ENCODE data around the gene TENM4.

TENM4 gene

DNA sequence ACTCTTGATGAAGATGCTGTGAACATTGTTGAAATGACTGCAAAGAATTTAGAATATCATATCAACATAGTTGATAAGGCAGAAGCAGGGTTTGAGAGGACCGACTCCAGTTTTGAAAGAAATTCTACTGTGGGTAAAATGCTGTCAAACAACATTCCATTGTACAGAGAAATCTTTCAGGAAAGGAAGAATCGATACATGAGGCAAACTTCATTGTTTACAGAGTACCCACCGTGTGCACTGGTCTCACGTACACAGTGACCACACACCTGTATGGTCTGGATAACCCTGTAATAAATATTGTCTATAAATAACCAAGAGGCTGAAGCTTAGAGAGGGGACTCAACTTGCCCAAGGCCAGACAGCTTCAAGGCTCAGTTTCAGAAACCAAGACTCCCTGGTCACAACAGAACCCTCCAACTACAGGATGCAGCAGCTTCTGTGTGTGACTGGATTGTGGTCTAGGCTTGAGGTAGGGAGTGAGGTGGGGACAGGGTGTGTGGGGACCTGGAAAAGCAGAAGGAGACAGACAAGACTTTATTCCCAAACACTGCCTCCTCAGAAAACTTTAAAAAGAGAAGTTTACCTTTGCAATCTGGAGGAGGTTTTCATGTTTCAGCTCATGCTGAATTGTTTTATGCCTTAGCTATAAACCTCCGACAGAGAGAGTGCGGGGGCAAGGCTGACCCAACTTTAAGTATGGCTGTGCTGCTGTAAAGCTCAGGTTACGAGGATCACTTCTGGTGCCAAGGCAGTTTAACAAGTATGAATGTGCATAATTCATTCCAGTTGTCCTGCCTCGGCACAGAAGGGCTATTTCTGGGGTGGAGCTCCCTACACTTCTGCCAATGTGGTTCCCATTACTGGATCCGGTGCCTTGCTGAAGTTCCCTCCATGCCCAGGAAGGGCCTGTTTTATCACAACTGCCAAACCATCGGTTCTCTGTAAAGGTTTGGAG, 493.6 kb downstream of the TENM4 start:
- no peak overlapping the region for H3K27ac ChIP-seq (ENCODE audit: low read depth, low read length)
- H3K79me2 ChIP-seq (ENCODE audit: control insufficient read depth, low read length) = no peaks in the 10 kb centered on the region
- H3K9me2 ChIP-seq (replicated peaks; ENCODE audit: control insufficient read depth, low read length) = no peaks in the 10 kb centered on the region
- no peaks in the 10 kb centered on the region for H4K20me1 ChIP-seq (ENCODE audit: control insufficient read depth, insufficient read depth, low read depth, low read length)
- no peak overlapping the region for H3K4me3 ChIP-seq (ENCODE audit: low read length)
- H3F3A ChIP-seq (ENCODE audit: control insufficient read depth, insufficient read depth) = no peaks in the 10 kb centered on the region
- no peak overlapping the region for H3K4me2 ChIP-seq (ENCODE audit: low read length)
- H3K36me3 ChIP-seq (ENCODE audit: control insufficient read depth, low read length) = no peaks in the 10 kb centered on the region
- no peaks in the 10 kb centered on the region for H3K4me1 ChIP-seq (ENCODE audit: control insufficient read depth, low read length)
- no peaks in the 10 kb centered on the region for H3K27me3 ChIP-seq (ENCODE audit: control insufficient read depth, low read length)
- no peak for TF ChIP-seq EZH2phosphoT487 (IDR thresholded peaks at IDR 0.05; ENCODE audit: borderline replicate concordance, low read length)
- TF ChIP-seq, protein P1, sequence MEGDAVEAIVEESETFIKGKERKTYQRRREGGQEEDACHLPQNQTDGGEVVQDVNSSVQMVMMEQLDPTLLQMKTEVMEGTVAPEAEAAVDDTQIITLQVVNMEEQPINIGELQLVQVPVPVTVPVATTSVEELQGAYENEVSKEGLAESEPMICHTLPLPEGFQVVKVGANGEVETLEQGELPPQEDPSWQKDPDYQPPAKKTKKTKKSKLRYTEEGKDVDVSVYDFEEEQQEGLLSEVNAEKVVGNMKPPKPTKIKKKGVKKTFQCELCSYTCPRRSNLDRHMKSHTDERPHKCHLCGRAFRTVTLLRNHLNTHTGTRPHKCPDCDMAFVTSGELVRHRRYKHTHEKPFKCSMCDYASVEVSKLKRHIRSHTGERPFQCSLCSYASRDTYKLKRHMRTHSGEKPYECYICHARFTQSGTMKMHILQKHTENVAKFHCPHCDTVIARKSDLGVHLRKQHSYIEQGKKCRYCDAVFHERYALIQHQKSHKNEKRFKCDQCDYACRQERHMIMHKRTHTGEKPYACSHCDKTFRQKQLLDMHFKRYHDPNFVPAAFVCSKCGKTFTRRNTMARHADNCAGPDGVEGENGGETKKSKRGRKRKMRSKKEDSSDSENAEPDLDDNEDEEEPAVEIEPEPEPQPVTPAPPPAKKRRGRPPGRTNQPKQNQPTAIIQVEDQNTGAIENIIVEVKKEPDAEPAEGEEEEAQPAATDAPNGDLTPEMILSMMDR (IDR thresholded peaks at IDR 0.05; ENCODE audit: low read depth, low read length, poor library complexity, severe bottlenecking) = no peak
- H3K9me3 ChIP-seq (ENCODE audit: control insufficient read depth, insufficient read depth, low read length) = no peaks in the 10 kb centered on the region

DNA sequence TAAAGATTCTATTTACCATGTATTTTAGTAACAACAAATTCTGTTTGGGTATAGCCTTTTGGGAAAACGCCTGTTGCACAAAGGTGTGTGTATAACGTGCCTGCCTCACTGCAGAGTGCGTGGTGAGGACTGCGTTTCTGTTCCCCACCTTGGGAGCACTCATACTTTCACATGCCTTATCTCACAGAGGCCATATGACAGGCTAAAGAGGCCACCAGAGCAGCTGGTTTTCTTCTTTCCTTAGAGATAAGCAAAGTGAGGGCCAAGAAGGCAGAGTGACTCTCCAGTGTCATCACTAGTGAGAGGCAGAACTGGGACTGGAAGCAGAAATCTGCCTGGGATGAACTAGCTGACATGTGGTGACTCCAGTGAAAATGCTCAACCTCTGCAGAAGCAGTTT, 497.0 kb downstream of the TENM4 start:
- no peaks in the 10 kb centered on the region for H3F3A ChIP-seq (ENCODE audit: control insufficient read depth, insufficient read depth)
- H4K20me1 ChIP-seq (ENCODE audit: control insufficient read depth, insufficient read depth, low read depth, low read length) = no peaks in the 10 kb centered on the region
- H3K27me3 ChIP-seq (ENCODE audit: control insufficient read depth, low read length) = no peaks in the 10 kb centered on the region
- no peaks in the 10 kb centered on the region for H3K9me2 ChIP-seq (replicated peaks; ENCODE audit: control insufficient read depth, low read length)
- no peaks in the 10 kb centered on the region for H3K36me3 ChIP-seq (ENCODE audit: control insufficient read depth, low read length)
- H3K4me2 ChIP-seq (ENCODE audit: low read length) = no peak overlapping the region
- no peaks in the 10 kb centered on the region for H3K79me2 ChIP-seq (ENCODE audit: control insufficient read depth, low read length)
- H3K27ac ChIP-seq (ENCODE audit: low read depth, low read length) = no peak overlapping the region
- no peak overlapping the region for H3K4me3 ChIP-seq (ENCODE audit: low read length)
- TF ChIP-seq, protein P1 (IDR thresholded peaks at IDR 0.05; ENCODE audit: low read depth, low read length, poor library complexity, severe bottlenecking) = no peak
- no peak for TF ChIP-seq EZH2phosphoT487 (IDR thresholded peaks at IDR 0.05; ENCODE audit: borderline replicate concordance, low read length)
- no peaks in the 10 kb centered on the region for H3K4me1 ChIP-seq (ENCODE audit: control insufficient read depth, low read length)
- H3K9me3 ChIP-seq (ENCODE audit: control insufficient read depth, insufficient read depth, low read length) = no peaks in the 10 kb centered on the region

DNA sequence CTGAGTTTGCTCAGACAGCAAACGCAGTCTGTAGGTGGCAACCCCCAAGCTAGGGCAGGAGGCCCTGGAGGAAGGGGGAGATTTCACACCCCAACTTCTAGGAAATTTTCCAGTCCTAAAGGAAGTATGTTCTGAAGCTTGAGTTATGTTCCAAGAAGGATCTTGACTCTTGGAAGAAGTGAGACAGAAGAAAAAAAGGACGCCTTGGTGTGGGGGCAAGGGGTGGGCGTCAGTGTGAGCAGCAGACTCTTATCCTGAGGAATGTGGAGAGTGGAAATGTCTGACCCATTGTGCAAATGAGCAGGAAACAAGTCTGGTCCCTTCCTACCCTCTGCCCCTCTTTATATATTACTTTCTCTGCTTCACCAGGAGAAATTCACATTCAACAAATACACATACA, 497.7 kb downstream of the TENM4 start:
- Histone ChIP-seq H3K27me3 (ENCODE audit: control insufficient read depth, low read length) (0 out of 2 replicates have a peak, but pooled peaks cover 2% of the 10 kb centered on the region), H3K4me2 (ENCODE audit: low read length) (no peak overlapping the region), H3K27ac (ENCODE audit: low read depth, low read length) (no peak overlapping the region), H3K4me3 (ENCODE audit: low read length) (no peak overlapping the region), H3K9me2 (replicated peaks; ENCODE audit: control insufficient read depth, low read length) (no peaks in the 10 kb centered on the region), H3K79me2 (ENCODE audit: control insufficient read depth, low read length) (no peaks in the 10 kb centered on the region), H3F3A (ENCODE audit: control insufficient read depth, insufficient read depth) (no peaks in the 10 kb centered on the region), H3K36me3 (ENCODE audit: control insufficient read depth, low read length) (no peaks in the 10 kb centered on the region), H4K20me1 (ENCODE audit: control insufficient read depth, insufficient read depth, low read depth, low read length) (no peaks in the 10 kb centered on the region), H3K9me3 (ENCODE audit: control insufficient read depth, insufficient read depth, low read length) (no peaks in the 10 kb centered on the region), H3K4me1 (ENCODE audit: control insufficient read depth, low read length) (no peaks in the 10 kb centered on the region)
- TF ChIP-seq, protein P1 (IDR thresholded peaks at IDR 0.05; ENCODE audit: low read depth, low read length, poor library complexity, severe bottlenecking) = no peak
- no peak for TF ChIP-seq EZH2phosphoT487 (IDR thresholded peaks at IDR 0.05; ENCODE audit: borderline replicate concordance, low read length)

Data from DOHH2 (cell line).